BE2C (cell line): ENCODE measurements around the gene SYNPO2.

ENCODE experiments used
- DNase-seq: peaks from one replicate; pipeline ENCODE4 v3.0.0-alpha.2; 2020
- H3K27me3 ChIP-seq: fragments of 250-450 bp; sonication (Bioruptor Pico); 2 replicates; pipeline ENCODE4 v1.5.1; 2020; ENCODE audit warnings: mild to moderate bottlenecking
- H3K36me3 ChIP-seq: fragments of 250-450 bp; sonication (Bioruptor Pico); 2 replicates; pipeline ENCODE4 v1.5.1; 2020; ENCODE audit warnings: mild to moderate bottlenecking
- H3K4me1 ChIP-seq: fragments of 250-450 bp; sonication (Bioruptor Pico); 2 replicates; pipeline ENCODE4 v1.5.1; 2020
- H3K4me3 ChIP-seq: 2 replicates; pipeline ENCODE4 v1.5.1; 2011; ENCODE audit warnings: low read depth, low read length
- H3K9me3 ChIP-seq: fragments of 250-450 bp; sonication (Bioruptor Pico); 2 replicates; pipeline ENCODE4 v1.5.1; 2020
- TF ChIP-seq, protein P1 (sequence below): IDR thresholded peaks from 2 replicates; pipeline ENCODE4 v1.5.1; 2012; ENCODE audit warnings: mild to moderate bottlenecking, low read depth, low read length

Gene SYNPO2

DNA sequence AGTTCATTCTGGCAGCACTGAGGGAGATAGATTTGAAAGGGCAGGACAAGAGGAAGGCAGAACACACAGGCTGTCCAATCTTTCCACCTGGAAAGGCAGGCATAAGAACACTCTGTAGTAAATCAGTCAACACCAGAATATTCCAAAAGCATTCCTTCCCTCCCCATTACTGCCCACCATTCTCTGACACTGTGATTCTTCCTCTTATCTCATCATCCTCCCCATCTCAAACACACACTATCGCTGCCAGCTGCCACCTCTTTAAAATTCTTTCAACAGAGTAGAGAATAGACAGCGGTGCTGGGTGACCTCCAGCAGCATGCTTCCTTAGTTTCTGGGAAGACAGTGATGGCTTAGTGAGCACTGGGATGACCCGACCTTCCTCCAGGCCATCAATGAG is 193.3 kb downstream of the SYNPO2 start:
- DNase-seq = no peak
- no peaks in the 10 kb centered on the region for H3K36me3 ChIP-seq
- H3K4me1 ChIP-seq = peaks cover 17% of the 10 kb centered on the region
- no peaks in the 10 kb centered on the region for H3K9me3 ChIP-seq
- H3K4me3 ChIP-seq = no peak overlapping the region
- TF ChIP-seq, protein P1, sequence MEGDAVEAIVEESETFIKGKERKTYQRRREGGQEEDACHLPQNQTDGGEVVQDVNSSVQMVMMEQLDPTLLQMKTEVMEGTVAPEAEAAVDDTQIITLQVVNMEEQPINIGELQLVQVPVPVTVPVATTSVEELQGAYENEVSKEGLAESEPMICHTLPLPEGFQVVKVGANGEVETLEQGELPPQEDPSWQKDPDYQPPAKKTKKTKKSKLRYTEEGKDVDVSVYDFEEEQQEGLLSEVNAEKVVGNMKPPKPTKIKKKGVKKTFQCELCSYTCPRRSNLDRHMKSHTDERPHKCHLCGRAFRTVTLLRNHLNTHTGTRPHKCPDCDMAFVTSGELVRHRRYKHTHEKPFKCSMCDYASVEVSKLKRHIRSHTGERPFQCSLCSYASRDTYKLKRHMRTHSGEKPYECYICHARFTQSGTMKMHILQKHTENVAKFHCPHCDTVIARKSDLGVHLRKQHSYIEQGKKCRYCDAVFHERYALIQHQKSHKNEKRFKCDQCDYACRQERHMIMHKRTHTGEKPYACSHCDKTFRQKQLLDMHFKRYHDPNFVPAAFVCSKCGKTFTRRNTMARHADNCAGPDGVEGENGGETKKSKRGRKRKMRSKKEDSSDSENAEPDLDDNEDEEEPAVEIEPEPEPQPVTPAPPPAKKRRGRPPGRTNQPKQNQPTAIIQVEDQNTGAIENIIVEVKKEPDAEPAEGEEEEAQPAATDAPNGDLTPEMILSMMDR = no peak
- no peaks in the 10 kb centered on the region for H3K27me3 ChIP-seq

DNA sequence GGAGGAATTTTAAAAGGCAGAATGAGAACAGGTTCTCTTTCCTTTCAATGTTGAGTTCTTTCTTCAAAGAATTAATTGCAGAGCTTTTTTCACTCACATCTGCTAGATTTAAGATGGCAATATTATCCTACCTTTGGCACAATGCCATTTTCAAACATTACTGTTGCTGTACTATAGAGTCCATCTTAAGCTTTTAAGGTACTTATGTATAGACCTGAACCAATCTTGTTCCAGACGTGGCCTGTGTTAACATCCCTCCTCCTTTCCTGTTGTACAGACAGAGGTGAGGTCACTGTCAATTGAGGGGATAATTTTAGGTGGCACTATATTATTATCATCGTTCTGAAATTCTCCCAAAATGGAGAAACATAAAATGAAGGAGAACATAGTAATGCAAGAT is 194.0 kb downstream of the SYNPO2 start:
- peaks cover 17% of the 10 kb centered on the region for H3K4me1 ChIP-seq
- DNase-seq = no peak
- no peaks in the 10 kb centered on the region for H3K9me3 ChIP-seq
- TF ChIP-seq, protein P1 = no peak
- H3K27me3 ChIP-seq = no peaks in the 10 kb centered on the region
- H3K36me3 ChIP-seq = no peaks in the 10 kb centered on the region
- no peak overlapping the region for H3K4me3 ChIP-seq

DNA sequence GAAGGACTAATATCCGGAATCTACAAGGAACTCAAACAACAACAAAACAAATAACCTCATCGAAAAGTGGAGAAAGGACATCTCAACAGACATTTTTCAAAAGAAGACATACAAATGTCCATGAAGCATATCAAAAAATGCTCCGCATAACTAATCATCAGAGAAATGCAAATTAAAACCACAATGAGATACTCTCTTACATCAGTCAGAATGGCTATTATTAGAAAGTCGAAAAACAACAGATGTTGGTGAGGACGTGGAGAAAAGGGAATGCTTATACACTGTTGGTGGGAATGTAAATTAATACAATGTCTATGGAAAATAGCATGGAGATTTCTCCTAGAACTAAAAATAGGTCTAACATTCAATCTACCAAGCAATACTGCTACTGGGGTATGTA is 195.9 kb downstream of the SYNPO2 start:
- Histone ChIP-seq H3K4me3 (no peak overlapping the region), H3K9me3 (peaks cover 3% of the 10 kb centered on the region; the same call in 1 of the 2 replicates)

DNA sequence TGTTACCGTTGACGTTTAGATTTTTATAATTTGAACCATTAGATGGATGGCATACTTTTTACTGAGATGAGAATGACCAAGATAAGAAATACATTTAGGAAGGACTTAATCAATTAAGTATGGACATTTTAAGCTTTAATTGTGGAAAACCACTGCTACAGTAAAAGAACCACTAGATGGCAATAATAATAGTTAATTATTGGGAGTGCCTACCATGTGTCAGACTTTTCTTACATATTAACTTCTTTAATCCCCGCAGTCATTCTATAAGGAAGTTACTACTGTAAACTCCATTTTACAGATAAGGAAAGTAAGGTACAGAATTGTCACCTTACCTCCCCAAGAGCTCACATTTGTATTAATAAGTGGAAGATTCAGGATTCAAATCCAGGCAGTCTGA is 198.5 kb downstream of the SYNPO2 start:
- Histone ChIP-seq H3K9me3 (peaks cover 3% of the 10 kb centered on the region; the same call in 1 of the 2 replicates), H3K4me1 (peaks cover 12% of the 10 kb centered on the region), H3K36me3 (no peaks in the 10 kb centered on the region), H3K4me3 (no peak overlapping the region), H3K27me3 (no peaks in the 10 kb centered on the region)
- DNase-seq = no peak
- TF ChIP-seq, protein P1 = peak; percentile 22; the same call in 1 of the 2 replicates

More for the DNA sequence above, 195.9 kb downstream of the SYNPO2 start:
- Histone ChIP-seq H3K27me3 (no peaks in the 10 kb centered on the region), H3K4me1 (peaks cover 17% of the 10 kb centered on the region), H3K36me3 (no peaks in the 10 kb centered on the region)
- TF ChIP-seq, protein P1 = no peak
- DNase-seq = no peak

DNA sequence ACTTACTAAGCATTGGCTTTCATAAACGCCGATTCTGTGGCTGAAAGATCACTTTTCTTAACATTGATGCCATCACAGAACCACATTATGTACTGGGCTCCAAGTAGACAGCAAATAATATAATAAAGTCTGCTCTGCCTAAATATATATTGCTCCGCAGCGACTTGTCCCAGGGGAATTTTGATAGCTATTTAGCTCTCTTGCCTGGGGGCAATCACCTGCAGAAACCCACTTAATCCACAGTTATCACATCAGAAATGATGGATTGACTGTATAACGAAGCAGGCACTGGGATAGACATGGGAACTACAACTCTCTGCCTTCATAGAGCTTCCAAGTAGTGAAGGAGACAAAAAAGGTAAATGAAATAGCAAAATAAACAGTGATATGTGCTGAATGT is 199.0 kb downstream of the SYNPO2 start:
- DNase-seq = peak; percentile 89
- Histone ChIP-seq H3K9me3 (peaks cover 3% of the 10 kb centered on the region; the same call in 1 of the 2 replicates), H3K4me3 (no peak overlapping the region), H3K4me1 (peaks cover 7% of the 10 kb centered on the region; the same call in 1 of the 2 replicates), H3K36me3 (no peaks in the 10 kb centered on the region), H3K27me3 (no peaks in the 10 kb centered on the region)
- TF ChIP-seq, protein P1 = no peak

DNA sequence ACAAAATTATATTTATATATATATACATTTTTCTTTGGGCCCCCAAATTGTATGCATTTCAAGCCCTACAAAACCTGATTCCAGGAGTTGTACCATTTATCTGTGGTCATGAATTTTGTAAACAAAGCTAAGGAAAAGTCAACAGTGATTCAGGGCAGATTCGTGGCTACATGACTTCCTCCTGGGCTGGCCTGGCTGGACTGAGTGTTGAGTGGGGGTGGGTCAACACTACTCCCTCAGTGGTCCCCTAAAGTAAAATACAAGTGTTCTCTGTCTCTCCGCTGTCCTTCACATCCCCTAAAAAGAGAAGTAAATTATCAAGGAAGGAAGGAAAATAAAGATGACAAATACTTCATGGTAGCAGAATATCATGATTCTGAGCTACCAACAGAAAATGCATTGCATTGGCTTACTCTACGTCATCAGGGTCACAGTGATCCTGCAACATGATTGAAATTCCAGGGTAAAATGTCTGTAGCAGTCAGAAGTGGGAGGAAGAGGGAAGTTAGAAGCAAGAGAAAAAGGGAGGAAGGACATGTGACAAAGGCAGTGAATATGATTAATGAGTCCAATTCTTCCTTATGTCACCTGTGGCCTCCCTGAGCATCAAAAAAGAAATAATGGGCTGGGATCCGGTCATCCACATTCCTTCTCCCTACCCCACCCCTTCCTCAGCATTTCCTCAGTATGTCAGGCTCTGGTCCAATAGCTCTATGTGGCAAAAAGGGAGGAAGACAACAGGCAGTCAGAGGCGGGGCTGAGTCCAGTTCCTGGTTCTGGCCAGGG is 204.6 kb downstream of the SYNPO2 start:
- DNase-seq = no peak
- TF ChIP-seq, protein P1 = no peak
- no peak overlapping the region for H3K4me3 ChIP-seq
- no peaks in the 10 kb centered on the region for H3K36me3 ChIP-seq
- no peaks in the 10 kb centered on the region for H3K27me3 ChIP-seq
- H3K9me3 ChIP-seq = peaks cover 3% of the 10 kb centered on the region; the same call in 1 of the 2 replicates
- peaks cover 13% of the 10 kb centered on the region for H3K4me1 ChIP-seq
